Stimulated activated CD8-positive, alpha-beta memory T cell treated with anti-CD3 and anti-CD28 coated beads, Interleukin-2, amount 100 ng/mL, for 48 hours (primary cell): ENCODE results near the gene DPH3.

ENCODE experiments used
- DNase-seq, 2 donors: peaks; one replicate each; pipeline ENCODE4 v3.0.0-alpha.2; 2020; ENCODE audit warnings: low read depth in 2 of 2

The DPH3 gene

DNA sequence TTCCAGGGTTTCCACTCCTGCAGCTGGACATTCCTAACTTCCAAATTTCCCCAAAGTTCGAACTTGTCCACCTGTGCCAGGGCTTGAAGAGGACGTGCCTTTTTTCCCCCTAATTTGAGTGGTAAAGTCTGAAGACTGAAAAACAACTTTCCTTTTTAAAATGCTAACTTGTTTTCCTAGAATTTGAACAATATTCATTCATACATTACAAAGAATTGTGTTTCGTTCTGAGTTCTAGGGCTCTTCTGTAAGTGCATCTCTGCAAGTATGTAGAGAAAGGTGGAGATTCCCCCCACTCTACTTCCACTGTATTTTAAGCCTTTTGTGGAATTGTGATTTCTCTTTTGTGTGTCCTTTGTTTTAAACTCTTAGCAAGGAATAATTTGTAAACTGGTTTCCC is 9.4 kb downstream of the DPH3 start:
- DNase-seq: no peak

GRCh38 chr3:16254916-16255315 is 9.8 kb downstream of the DPH3 start:
- DNase-seq: no peak

GRCh38 chr3:16253601-16254000 is 11.1 kb downstream of the DPH3 start:
- no peak for DNase-seq

DNA sequence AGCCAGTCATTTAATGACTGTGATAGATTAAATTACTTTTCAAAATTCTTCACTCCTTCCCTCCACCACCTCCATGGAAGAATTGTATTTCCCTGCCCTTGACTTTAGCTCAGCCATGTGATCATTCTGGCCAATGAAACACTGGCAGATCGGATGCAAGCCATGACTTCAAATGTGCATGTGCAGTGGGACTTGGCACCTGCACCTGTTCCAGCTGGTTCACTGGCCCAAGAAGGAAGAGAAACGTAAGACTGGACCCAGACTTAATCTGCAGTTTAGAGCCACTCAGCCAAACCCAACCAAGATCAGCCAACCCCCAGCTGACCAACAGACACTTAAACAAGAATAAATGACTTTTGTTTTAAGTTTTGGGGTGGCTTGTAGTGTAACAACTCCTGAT is 11.8 kb downstream of the DPH3 start:
- no peak for DNase-seq

GRCh38 chr3:16252243-16252978 is 12.3 kb downstream of the DPH3 start:
- DNase-seq: no peak

DNA sequence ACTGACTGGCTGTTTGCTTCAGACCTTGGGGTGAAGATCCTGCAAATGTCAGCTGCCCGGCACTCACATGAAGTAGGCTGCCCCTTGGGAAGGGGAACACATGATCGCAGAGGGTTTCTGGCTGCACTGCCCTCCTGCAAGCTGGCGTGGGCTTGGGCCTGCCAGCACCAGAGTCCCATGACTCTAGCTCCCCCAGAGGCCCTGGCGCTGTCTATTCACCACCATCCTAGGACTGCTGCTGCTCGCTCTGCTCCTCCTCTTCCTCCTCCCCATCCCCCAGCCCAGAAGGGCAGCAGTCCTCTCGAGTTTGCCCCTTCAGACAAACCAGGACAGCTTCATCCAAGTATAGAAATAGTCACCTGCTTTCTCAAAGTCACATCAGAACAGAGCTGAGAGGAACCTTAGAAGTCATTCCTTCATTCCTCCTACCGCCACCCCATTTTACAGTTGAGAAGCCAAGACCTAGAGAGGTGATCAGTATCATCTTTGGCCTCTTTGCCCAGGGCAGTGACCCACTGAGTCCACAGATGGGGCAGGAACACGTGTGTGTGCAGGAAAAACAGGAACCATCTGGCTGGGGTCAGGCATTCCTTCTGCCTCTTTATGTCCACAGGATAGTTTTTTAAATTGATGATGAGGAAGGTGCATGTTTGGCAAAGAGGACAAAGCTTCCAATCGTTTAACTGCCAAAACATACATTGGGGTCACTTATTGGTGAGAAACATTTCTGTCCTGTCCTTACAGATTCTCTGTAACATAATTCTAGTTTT is 13.2 kb downstream of the DPH3 start:
- no peak for DNase-seq

GRCh38 chr3:16249886-16250285 is 14.9 kb downstream of the DPH3 start:
- DNase-seq: no peak

DNA sequence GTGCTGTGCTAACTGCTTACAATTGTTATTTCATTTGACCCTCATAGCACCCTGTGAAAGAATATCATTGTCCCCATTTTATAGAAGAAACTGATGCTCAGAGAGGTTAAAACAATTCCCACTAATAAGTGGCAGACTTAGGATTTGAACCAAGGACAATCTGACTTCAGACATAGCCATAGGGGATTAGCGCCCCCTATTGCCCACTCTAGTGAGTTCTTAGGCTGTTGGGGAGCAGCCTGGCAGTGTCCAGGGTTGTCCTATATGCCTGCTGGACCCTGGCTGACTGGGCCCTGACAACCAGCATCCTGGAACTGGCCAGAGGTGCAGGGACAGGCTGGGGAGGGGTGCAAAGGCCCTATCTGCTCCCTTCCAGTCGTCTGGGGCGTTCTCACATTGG is 15.4 kb downstream of the DPH3 start:
- DNase-seq: no peak

DNA sequence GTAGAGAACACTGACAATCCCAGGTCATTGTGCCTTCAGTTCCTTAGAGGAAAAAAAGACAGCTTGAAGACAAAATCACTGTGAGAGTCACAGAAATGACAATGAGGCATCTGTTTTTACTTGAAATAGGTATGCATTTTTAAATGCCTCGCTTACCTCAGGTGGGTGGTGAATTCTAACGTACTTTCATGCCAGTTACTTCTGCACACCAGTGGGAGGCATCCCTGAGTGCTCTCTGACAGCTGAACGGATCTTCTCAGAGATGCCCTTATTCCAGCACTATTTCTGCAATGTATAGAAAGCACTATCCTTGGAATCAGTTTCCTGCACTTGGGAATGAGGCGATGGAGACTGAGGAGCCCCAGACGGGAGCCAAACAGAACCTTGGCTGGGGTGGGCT is 16.2 kb downstream of the DPH3 start:
- no peak for DNase-seq

GRCh38 chr3:16247282-16248061 is 17.3 kb downstream of the DPH3 start:
- peak; percentile 42 to 56 for DNase-seq

DNA sequence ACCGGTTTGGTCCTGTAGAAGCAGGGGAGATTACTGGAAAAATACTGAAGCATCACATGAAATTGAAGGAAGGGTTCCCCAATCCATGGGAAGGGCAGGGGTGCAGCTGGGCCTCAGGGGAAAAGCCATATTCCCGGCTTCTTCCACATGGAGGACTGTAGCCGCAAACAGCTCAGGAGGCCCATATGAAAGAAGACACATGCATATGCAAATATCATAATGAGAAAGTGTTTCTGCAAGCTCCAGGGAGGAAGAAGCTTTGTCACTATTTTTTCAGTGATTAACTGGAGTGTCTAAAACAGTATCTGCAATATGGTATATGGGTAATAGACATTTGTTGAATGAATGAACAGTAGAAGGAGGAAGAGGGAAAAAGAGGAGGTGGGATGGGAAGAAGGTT is 19.1 kb downstream of the DPH3 start:
- no peak for DNase-seq

DNA sequence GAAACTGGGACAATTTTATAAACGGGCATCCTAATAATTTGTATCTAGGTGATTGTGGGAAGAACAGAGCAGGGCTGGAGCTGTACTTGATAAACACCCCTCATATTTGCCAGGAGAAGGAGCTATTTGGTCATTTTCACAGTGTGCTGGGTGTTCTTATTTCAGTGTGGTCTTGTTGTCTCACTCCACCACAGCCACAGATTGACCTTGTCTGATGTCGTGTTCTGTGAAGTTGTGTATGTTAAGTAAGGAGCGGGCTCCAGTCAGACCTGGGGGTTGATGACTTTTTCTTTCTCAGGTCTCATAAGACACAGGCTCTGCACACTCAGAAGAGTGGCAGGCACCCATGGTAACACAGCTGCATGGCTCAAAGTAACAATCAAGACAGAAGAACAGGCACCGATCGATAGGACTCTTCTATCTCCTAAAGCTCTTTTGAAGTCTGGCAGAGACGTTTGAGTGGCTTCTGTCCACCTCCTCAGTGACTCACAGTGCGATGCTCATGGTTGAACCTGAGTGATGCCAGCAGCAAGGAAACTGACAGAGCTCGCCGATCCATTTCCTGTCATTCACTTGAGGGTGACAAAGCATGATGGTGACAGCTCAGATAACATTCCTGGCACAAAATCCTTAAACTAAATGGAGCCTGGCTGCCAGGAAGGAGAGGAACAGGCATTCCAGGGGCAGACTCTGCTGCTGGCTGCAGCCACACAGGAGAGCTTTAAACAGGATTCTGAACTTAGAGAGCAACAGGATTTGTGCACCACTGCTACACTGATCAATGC is 20.8 kb downstream of the DPH3 start:
- DNase-seq: no peak

DNA sequence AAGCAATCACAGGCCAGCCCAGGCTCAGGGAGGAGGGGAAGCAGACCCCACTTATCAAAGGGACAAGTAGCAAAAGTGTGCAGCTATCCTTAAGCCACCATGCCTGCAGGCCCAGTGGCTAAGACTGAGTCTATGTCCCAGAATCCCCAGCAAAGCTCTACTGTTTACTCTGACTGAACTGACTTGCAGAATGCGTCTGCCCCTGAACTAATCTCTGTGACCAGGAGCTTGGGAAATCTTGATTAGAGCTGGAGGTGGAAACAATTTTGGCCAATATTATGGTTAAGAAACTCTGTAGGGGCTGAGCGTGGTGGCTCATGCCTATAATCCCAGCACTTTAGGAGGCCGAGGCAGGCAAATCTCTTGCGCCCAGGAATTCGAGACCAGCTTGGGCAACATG is 22.6 kb downstream of the DPH3 start:
- DNase-seq: no peak

DNA sequence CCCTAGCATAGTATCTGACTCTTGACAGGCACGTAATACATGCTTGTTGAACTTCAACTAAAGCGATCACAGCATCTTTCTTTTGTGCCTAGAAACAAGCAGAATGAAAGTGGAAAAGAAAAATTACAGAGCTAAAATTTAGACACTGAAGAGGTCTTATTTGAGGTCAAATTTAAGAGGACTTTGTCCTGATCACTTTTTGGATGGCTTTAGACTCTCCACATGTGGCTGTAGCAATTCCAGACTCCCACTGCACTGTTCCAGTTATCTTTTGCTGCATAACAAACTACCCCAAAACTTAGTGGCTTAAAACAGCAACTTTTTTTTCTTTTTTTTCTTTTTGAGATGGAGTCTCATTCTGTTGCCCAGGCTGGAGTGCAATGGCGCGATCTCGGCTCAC is 23.5 kb downstream of the DPH3 start:
- DNase-seq: no peak

DNA sequence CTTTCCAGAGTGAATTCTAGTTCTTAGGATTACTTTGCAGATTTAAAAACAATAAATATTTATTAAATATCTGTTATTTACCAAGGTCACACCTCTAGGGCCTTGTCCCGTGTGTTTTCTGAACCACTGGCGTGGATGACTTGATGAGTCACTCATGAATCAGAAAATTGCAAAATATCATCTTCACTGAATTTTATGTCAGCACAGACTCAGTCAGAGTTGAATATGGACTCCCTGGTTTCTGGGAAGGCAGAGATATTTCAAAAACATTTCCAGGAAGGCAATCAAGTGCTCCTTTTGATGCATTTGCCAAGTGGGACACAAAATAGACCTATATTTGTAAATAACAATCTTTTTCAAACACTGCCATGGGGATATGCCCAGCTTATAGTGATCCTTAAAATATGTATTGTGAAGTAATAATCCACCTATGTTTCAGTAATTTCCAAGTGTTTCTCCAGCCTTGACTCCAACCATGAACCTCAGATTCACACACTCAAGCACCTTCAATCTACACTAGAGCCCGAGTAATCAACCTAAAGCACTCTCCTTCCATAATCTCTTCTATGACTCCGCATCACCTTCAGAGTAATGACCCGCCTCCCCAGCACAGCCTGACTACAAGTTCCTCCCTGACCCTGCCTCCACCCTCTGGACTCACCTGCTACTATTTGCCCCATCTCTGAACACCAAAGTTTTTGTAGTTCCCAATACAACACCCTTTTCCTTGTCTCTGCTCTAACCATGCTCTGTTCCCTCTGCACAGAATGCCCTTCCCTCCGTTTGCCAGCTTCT is 24.3 kb downstream of the DPH3 start:
- no peak for DNase-seq

DNA sequence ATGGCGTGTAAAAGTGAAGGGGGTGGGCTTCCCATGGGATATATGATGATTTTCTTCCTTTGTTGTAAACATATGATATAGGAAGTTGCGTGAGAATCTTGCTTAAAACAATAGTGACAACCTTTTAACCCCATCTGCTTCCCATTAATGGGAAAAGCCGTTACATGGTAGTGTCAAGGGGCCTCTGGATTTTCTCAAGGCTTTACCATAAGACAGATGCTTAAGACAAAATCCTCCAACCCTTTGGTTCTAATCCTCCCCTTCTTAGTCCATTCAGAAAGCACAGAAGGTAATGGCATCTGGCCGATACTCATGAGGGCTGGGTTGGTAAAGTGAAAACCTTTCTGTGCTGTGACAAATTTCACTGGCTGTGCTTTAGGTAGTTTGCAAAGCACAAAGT is 25.0 kb downstream of the DPH3 start:
- DNase-seq: no peak

- DNase-seq: no peak
Observed at GRCh38 chr3:16239086-16239770, 25.5 kb downstream of the DPH3 start.

DNA sequence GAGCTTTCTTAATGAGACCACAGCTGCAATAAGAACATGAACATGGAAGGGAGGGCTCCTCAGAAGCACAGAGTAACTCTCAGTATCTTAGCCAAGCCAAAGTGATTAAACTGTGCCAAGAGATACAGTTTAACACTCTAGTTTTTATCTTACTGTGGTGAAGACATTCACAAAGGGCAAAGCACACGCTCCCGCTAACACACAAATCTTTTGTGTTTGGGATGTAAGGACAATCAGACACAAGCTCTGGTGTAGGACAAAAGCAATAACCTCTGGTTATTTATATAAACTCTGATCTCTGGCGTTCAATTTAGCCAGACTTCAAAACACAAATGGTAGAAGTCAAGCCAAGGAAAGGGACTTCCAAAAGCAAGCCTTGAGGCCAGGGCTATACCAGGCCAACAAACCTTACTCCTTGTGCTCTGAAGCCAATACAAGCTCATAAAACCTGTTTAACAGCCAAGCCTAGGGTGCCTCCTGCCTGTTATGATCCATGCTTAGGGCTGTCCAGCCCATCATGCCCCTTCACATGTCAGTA is 27.8 kb downstream of the DPH3 start:
- DNase-seq: no peak

- DNase-seq: no peak
Observed at GRCh38 chr3:16236030-16236639, 28.6 kb downstream of the DPH3 start.

- no peak for DNase-seq
Observed at GRCh38 chr3:16234281-16234680, 30.5 kb downstream of the DPH3 start.
